Measurements from ENCODE around the gene HS1BP3. TPM values are rescaled to one million over a fixed set of nuclear protein-coding genes. Genes with fewer than 3 reads are reported as not detected.

The HS1BP3 gene
- total RNA-seq, 1 experiment from 2014 or later = 17.1 TPM

- DNase-seq (ENCODE audit: low read depth, low spot score) (no peak), ATAC-seq (no peak)
- Histone ChIP-seq H3K27me3 (ENCODE audit: insufficient read depth, low read length) (peaks cover 29% of the 10 kb centered on the region), H3K4me2 (ENCODE audit: low read length) (no peak within 1 kb of the TSS), H3K9ac (ENCODE audit: low read length) (no peak within 1 kb of the TSS), H2AFZ (ENCODE audit: low read depth, low read length, poor library complexity, severe bottlenecking) (no peak within 1 kb of the TSS), H3K27ac (ENCODE audit: low read depth, low read length) (no peak within 1 kb of the TSS), H4K20me1 (ENCODE audit: insufficient read depth) (no peaks in the 10 kb centered on the region), H3K4me1 (ENCODE audit: control insufficient read depth in 1 of 2, insufficient read depth in 2 of 2, low read length in 2 of 2) (no peaks in the 10 kb centered on the region), H3K9me2 (ENCODE audit: insufficient read depth) (no peaks in the 10 kb centered on the region), H3K79me2 (ENCODE audit: insufficient read depth, low read length) (no peaks in the 10 kb centered on the region), H3K9me3 (ENCODE audit: control insufficient read depth in 1 of 2, insufficient read depth in 1 of 2, low read depth in 1 of 2, low read length in 2 of 2) (no peaks in the 10 kb centered on the region), H3K4me3 (replicated peaks in 1 of 2; ENCODE audit: low read depth in 1 of 2, low read length in 2 of 2) (no peak within 1 kb of the TSS), H3K36me3 (ENCODE audit: control insufficient read depth in 1 of 2, insufficient read depth in 2 of 2, low read length in 2 of 2) (no peaks in the 10 kb centered on the region)
- TF ChIP-seq TCF7L2 (IDR thresholded peaks at IDR 0.05; ENCODE audit: borderline replicate concordance, extremely low read depth, insufficient read depth, insufficient read length) (no peak), ATF3 (IDR thresholded peaks at IDR 0.05) (no peak), REST (IDR thresholded peaks at IDR 0.05; ENCODE audit: low read depth) (no peak), ZNF274 (IDR thresholded peaks at IDR 0.05; ENCODE audit: low read depth, low read length) (no peak), CBX3 (IDR thresholded peaks at IDR 0.05; ENCODE audit: low read depth) (no peak), CTCF (IDR thresholded peaks at IDR 0.05 in 2 of 3, conservative IDR thresholded peaks at IDR 0.05 in 1 of 3; ENCODE audit: borderline replicate concordance in 1 of 3, insufficient read depth in 1 of 3, low read depth in 2 of 3, low read length in 2 of 3) (no peak), MAX (IDR thresholded peaks at IDR 0.05) (no peak), POLR2AphosphoS5 (IDR thresholded peaks at IDR 0.05; ENCODE audit: low read depth, low read length) (no peak), ZBTB33 (IDR thresholded peaks at IDR 0.05; ENCODE audit: extremely low read depth, insufficient replicate concordance, low read length) (no peak), EGR1 (IDR thresholded peaks at IDR 0.05; ENCODE audit: low read depth) (no peak), CEBPB (IDR thresholded peaks at IDR 0.05; ENCODE audit: low read depth) (no peak), FOSL1 (IDR thresholded peaks at IDR 0.05; ENCODE audit: low read depth) (no peak), EZH2phosphoT487 (IDR thresholded peaks at IDR 0.05; ENCODE audit: borderline replicate concordance) (no peak), RAD21 (IDR thresholded peaks at IDR 0.05; ENCODE audit: low read depth) (no peak), SIN3A (IDR thresholded peaks at IDR 0.05; ENCODE audit: low read depth) (no peak)
- intact Hi-C loops (cut with micrococcal nuclease) = no loop called here
- ChIA-PET RAD21 (ENCODE audit: low non-redundant PET in 1 of 2, low total read pairs in 2 of 2, uncharacterized antibody in 2 of 2, unreplicated experiment in 2 of 2) (no interaction called here), POLR2A (no interaction called here), CTCF (no interaction called here)
- no TSS peak for BruUV-seq (replicated peaks)
These were observed 15.6 kb upstream of the HS1BP3 start, which contains the start of gene GDF7 for GRCh38 chr2:20666304-20667150. Gene GDF7, plus strand, starts transcription at chr2:20667144. Its CDS starts 96 bp downstream, at chr2:20667240.

All from HCT116 (cell line).